Central memory CD8-positive, alpha-beta T cell (primary cell): Measurements from ENCODE around the gene BBIP1.

ENCODE experiments used
- ATAC-seq: fragments of 150-1000 bp; cut with Tn5 transposase; replicated peaks from 2 replicates; pipeline ENCODE4 v1.10.0; 2022; ENCODE audit warnings: mild to moderate bottlenecking, moderate FRiP score, moderate number of reproducible peaks; ENCODE audit not compliant: poor library complexity, severe bottlenecking; ENCODE audit errors: extremely low read depth
- DNase-seq, 2 donors: peaks; one replicate each; pipeline ENCODE4 v3.0.0; 2021; ENCODE audit warnings: low spot score in 2 of 2
- H3K27ac Mint-ChIP-seq: one replicate; pipeline ENCODE4 v1.8.0; 2022; ENCODE audit warnings: low read depth, mild to moderate bottlenecking, moderate library complexity, mixed read lengths
- H3K27me3 Mint-ChIP-seq: one replicate; pipeline ENCODE4 v1.8.0; 2022; ENCODE audit warnings: mixed read lengths
- H3K36me3 Mint-ChIP-seq: one replicate; pipeline ENCODE4 v1.8.0; 2022; ENCODE audit warnings: mild to moderate bottlenecking, moderate library complexity, mixed read lengths; ENCODE audit not compliant: insufficient read depth
- H3K4me1 Mint-ChIP-seq: one replicate; pipeline ENCODE4 v1.8.0; 2022; ENCODE audit warnings: mixed read lengths
- H3K4me3 Mint-ChIP-seq: one replicate; pipeline ENCODE4 v1.8.0; 2022; ENCODE audit warnings: mild to moderate bottlenecking, moderate library complexity, mixed read lengths
- H3K9me3 Mint-ChIP-seq: one replicate; pipeline ENCODE4 v1.8.0; 2022; ENCODE audit warnings: mixed read lengths

BBIP1 gene

GRCh38 chr10:110862961-110863360 lies 56.0 kb downstream of the BBIP1 start:
- no peak for ATAC-seq
- Mint-ChIP-seq H3K9me3 (no peaks in the 10 kb centered on the region), H3K27ac (peak overlapping the region; percentile 97), H3K27me3 (no peaks in the 10 kb centered on the region), H3K4me3 (no peak overlapping the region), H3K4me1 (peaks cover 88% of the 10 kb centered on the region), H3K36me3 (peaks cover 17% of the 10 kb centered on the region)
- no peak for DNase-seq

GRCh38 chr10:110861930-110862649 lies 56.9 kb downstream of the BBIP1 start:
- peaks cover 88% of the 10 kb centered on the region for H3K4me1 Mint-ChIP-seq
- H3K36me3 Mint-ChIP-seq = peaks cover 13% of the 10 kb centered on the region
- DNase-seq (no peak), ATAC-seq (no peak)
- peak overlapping the region; percentile 97 for H3K27ac Mint-ChIP-seq
- no peak overlapping the region for H3K4me3 Mint-ChIP-seq
- no peaks in the 10 kb centered on the region for H3K9me3 Mint-ChIP-seq
- H3K27me3 Mint-ChIP-seq = no peaks in the 10 kb centered on the region

GRCh38 chr10:110861476-110861875 lies 57.5 kb downstream of the BBIP1 start:
- Mint-ChIP-seq H3K4me3 (no peak overlapping the region), H3K27ac (peak overlapping the region; percentile 97)
- no peak for ATAC-seq

GRCh38 chr10:110860576-110861241 lies 58.3 kb downstream of the BBIP1 start:
- peak; percentile 80 for ATAC-seq
- peak overlapping the region; percentile 97 for H3K27ac Mint-ChIP-seq
- no peaks in the 10 kb centered on the region for H3K27me3 Mint-ChIP-seq

More at GRCh38 chr10:110861476-110861875, 57.5 kb downstream of the BBIP1 start:
- Mint-ChIP-seq H3K4me1 (peaks cover 82% of the 10 kb centered on the region), H3K9me3 (no peaks in the 10 kb centered on the region), H3K27me3 (no peaks in the 10 kb centered on the region), H3K36me3 (peaks cover 13% of the 10 kb centered on the region)
- DNase-seq = no peak

GRCh38 chr10:110859973-110860376 lies 59.0 kb downstream of the BBIP1 start:
- peak overlapping the region; percentile 54 for H3K4me3 Mint-ChIP-seq
- ATAC-seq (no peak), DNase-seq (peak in 1 of 2 donors; percentile 2)
- H3K4me1 Mint-ChIP-seq = peaks cover 77% of the 10 kb centered on the region
- H3K9me3 Mint-ChIP-seq = no peaks in the 10 kb centered on the region
- H3K36me3 Mint-ChIP-seq = peaks cover 5% of the 10 kb centered on the region
- no peaks in the 10 kb centered on the region for H3K27me3 Mint-ChIP-seq
- peak overlapping the region; percentile 97 for H3K27ac Mint-ChIP-seq

More at GRCh38 chr10:110860576-110861241, 58.3 kb downstream of the BBIP1 start:
- Mint-ChIP-seq H3K4me1 (peaks cover 79% of the 10 kb centered on the region), H3K4me3 (peak overlapping the region; percentile 54), H3K36me3 (peaks cover 10% of the 10 kb centered on the region), H3K9me3 (no peaks in the 10 kb centered on the region)
- peak; percentile 40 to 73 for DNase-seq

GRCh38 chr10:110859206-110859972 lies 59.6 kb downstream of the BBIP1 start:
- no peaks in the 10 kb centered on the region for H3K27me3 Mint-ChIP-seq
- H3K9me3 Mint-ChIP-seq = no peaks in the 10 kb centered on the region
- peak overlapping the region; percentile 11 for H3K4me3 Mint-ChIP-seq
- peaks cover 75% of the 10 kb centered on the region for H3K4me1 Mint-ChIP-seq
- peak overlapping the region; percentile 97 for H3K27ac Mint-ChIP-seq
- ATAC-seq (no peak), DNase-seq (no peak)
- peaks cover 3% of the 10 kb centered on the region for H3K36me3 Mint-ChIP-seq

GRCh38 chr10:110858297-110858934 lies 60.6 kb downstream of the BBIP1 start:
- peak overlapping the region; percentile 7 for H3K27ac Mint-ChIP-seq
- H3K36me3 Mint-ChIP-seq = peaks cover 3% of the 10 kb centered on the region
- no peak for ATAC-seq
- no peaks in the 10 kb centered on the region for H3K27me3 Mint-ChIP-seq
- peaks cover 76% of the 10 kb centered on the region for H3K4me1 Mint-ChIP-seq
- peak in 1 of 2 donors; percentile 4 for DNase-seq
- H3K4me3 Mint-ChIP-seq = peak overlapping the region; percentile 8
- H3K9me3 Mint-ChIP-seq = no peaks in the 10 kb centered on the region

- DNase-seq (peak; percentile 8 to 13), ATAC-seq (no peak)
- H3K4me3 Mint-ChIP-seq = peak overlapping the region; percentile 8
- no peaks in the 10 kb centered on the region for H3K9me3 Mint-ChIP-seq
- H3K4me1 Mint-ChIP-seq = peaks cover 77% of the 10 kb centered on the region
- H3K27me3 Mint-ChIP-seq = no peaks in the 10 kb centered on the region
- peaks cover 3% of the 10 kb centered on the region for H3K36me3 Mint-ChIP-seq
- H3K27ac Mint-ChIP-seq = peak overlapping the region; percentile 7
These were observed 61.5 kb downstream of the BBIP1 start for GRCh38 chr10:110857265-110858171.

- H3K27ac Mint-ChIP-seq = peak overlapping the region; percentile 74
- H3K4me3 Mint-ChIP-seq = no peak overlapping the region
- H3K4me1 Mint-ChIP-seq = peaks cover 80% of the 10 kb centered on the region
- no peak for ATAC-seq
- DNase-seq = no peak
- H3K9me3 Mint-ChIP-seq = peaks cover 5% of the 10 kb centered on the region
- H3K27me3 Mint-ChIP-seq = no peaks in the 10 kb centered on the region
- peaks cover 8% of the 10 kb centered on the region for H3K36me3 Mint-ChIP-seq
These were observed 64.9 kb downstream of the BBIP1 start for GRCh38 chr10:110853921-110854605.

- DNase-seq (peak in 1 of 2 donors; percentile 3), ATAC-seq (no peak)
- Mint-ChIP-seq H3K9me3 (peaks cover 5% of the 10 kb centered on the region), H3K27me3 (no peaks in the 10 kb centered on the region), H3K36me3 (peaks cover 11% of the 10 kb centered on the region), H3K4me3 (no peak overlapping the region), H3K27ac (no peak overlapping the region), H3K4me1 (peaks cover 79% of the 10 kb centered on the region)
These were observed 66.0 kb downstream of the BBIP1 start for GRCh38 chr10:110852947-110853346.

GRCh38 chr10:110852255-110852896 lies 66.6 kb downstream of the BBIP1 start:
- peak overlapping the region; percentile 35 for H3K27ac Mint-ChIP-seq
- no peak for ATAC-seq
- peaks cover 11% of the 10 kb centered on the region for H3K36me3 Mint-ChIP-seq
- peaks cover 77% of the 10 kb centered on the region for H3K4me1 Mint-ChIP-seq
- peak overlapping the region; percentile 34 for H3K4me3 Mint-ChIP-seq
- H3K27me3 Mint-ChIP-seq = no peaks in the 10 kb centered on the region
- peaks cover 5% of the 10 kb centered on the region for H3K9me3 Mint-ChIP-seq
- DNase-seq = peak in 1 of 2 donors; percentile 3
